Neural cell (in vitro differentiated cells): ENCODE results near the gene ZNF618.

Experiments
- CTCF ChIP-seq: fragments of 450-650 bp; IDR thresholded peaks from 2 replicates; pipeline ENCODE4 v1.5.1; 2014; ENCODE audit warnings: antibody characterized with exemption, mild to moderate bottlenecking, moderate library complexity; ENCODE audit not compliant: poor library complexity, severe bottlenecking
- EZH2 ChIP-seq: fragments of 200-600, 300-800 bp; shearing (Covaris generic), sonication (generic); IDR thresholded peaks from 2 replicates; pipeline ENCODE4 v1.6.1; 2014; ENCODE audit warnings: antibody characterized with exemption, low read length, borderline replicate concordance, mild to moderate bottlenecking; ENCODE audit not compliant: insufficient read depth, poor library complexity, severe bottlenecking
- SMC3 ChIP-seq: fragments of 450-650 bp; conservative IDR thresholded peaks from 2 replicates; pipeline ENCODE4 v1.6.1; 2014; ENCODE audit warnings: antibody characterized with exemption, mild to moderate bottlenecking, moderate library complexity; ENCODE audit not compliant: poor library complexity

GRCh38 chr9:113932906-113933584 lies 56.9 kb downstream of the ZNF618 start:
- TF ChIP-seq CTCF (no peak), EZH2 (no peak), SMC3 (no peak)
